Esophagus muscularis mucosa (tissue), 4 donors: ENCODE measurements around the gene CTIF. TPM values are rescaled to one million over a fixed set of nuclear protein-coding genes. Genes with fewer than 3 reads are reported as not detected.

Experiments
- DNase-seq: peaks from one replicate; pipeline ENCODE4 v3.0.0-alpha.2; 2017; ENCODE audit errors: extremely low spot score
- H3K27ac ChIP-seq, 4 donors: fragments of 200-600 bp; sonication (generic); replicated peaks in 1 of 4; 1 replicate in 3 of 4; 2 replicates in 1 of 4; pipeline ENCODE4 v1.5.1; 2016 to 2019; ENCODE audit warnings: mild to moderate bottlenecking in 1 of 4
- H3K27me3 ChIP-seq, 4 donors: fragments of 200-600 bp; sonication (generic); one replicate each; pipeline versions ENCODE4 v1.5.1 to v1.6.0; 2016 to 2019
- H3K36me3 ChIP-seq, 4 donors: fragments of 200-600 bp; sonication (generic); one replicate each; pipeline ENCODE4 v1.5.1; 2016 to 2019
- H3K4me1 ChIP-seq, 4 donors: fragments of 200-600 bp; sonication (generic); one replicate each; pipeline ENCODE4 v1.5.1; 2016 to 2019
- H3K4me3 ChIP-seq, 4 donors: fragments of 200-600 bp; sonication (generic); 1 replicate in 2 of 4; 2 replicates in 2 of 4; pipeline ENCODE4 v1.5.1; 2016 to 2019; ENCODE audit warnings: mild to moderate bottlenecking in 4 of 4, moderate library complexity in 1 of 4
- H3K9me3 ChIP-seq, 4 donors: fragments of 200-600 bp; sonication (generic); 1 replicate in 3 of 4; 2 replicates in 1 of 4; pipeline ENCODE4 v1.5.1; 2016 to 2019
- CTCF ChIP-seq, 3 experiments: fragments of 200-600 bp in 2 of 3; fragments of 450-650 bp in 1 of 3; sonication (generic) in 2 of 3; IDR thresholded peaks; one replicate each; pipeline ENCODE4 v1.5.1; 2017 to 2019; ENCODE audit warnings: antibody characterized with exemption in 3 of 3, mild to moderate bottlenecking in 2 of 3, moderate library complexity in 1 of 3
- EP300 ChIP-seq: sonication (generic); formaldehyde crosslinking; IDR thresholded peaks from one replicate; pipeline ENCODE4 v1.6.1; 2017; ENCODE audit warnings: antibody characterized with exemption
- POLR2A ChIP-seq: fragments of 450-650 bp; IDR thresholded peaks from one replicate; pipeline ENCODE4 v1.6.1; 2017; ENCODE audit warnings: antibody characterized with exemption, moderate library complexity, mild to moderate bottlenecking, low read depth
- POLR2AphosphoS5 ChIP-seq, 2 donors: sonication (generic); formaldehyde crosslinking; IDR thresholded peaks; one replicate each; pipeline ENCODE4 v1.6.1; 2017; ENCODE audit warnings: antibody characterized with exemption in 2 of 2
- WGBS: methylation state at CpG from one replicate; pipeline ENCODE4 v1.1.5; 2018; 5-methylcytosine and 5-hydroxymethylcytosine counted together
- intact Hi-C: fragments of 100-400 bp; cut with DNase I; formaldehyde crosslinking; loops from one replicate; pipeline ENCODE4 v1.15.1; 2023
- total RNA-seq, 4 donors: library from RNA; depleted of rRNA; stranded (reverse); fragments of >200 nt; gene quantifications; one replicate each; pipeline versions ENCODE4 v1.1.0 to v1.2.1, GENCODE V29; 2016

The CTIF gene
- total RNA-seq, 4 donors from 2014 or later, result 63.1 to 137 (median 87.7) TPM

- no peaks in the 10 kb centered on the region for H3K27me3 ChIP-seq
- no peak for DNase-seq
- intact Hi-C loops, result no loop called here
- no peak overlapping the region for H3K27ac ChIP-seq
- 89% methylated on average over 11 of the region's 17 CpGs for WGBS
- TF ChIP-seq EP300 (no peak), POLR2A (no peak), POLR2AphosphoS5 (IDR thresholded peaks at IDR 0.05) (no peak), CTCF (IDR thresholded peaks at IDR 0.05) (no peak)
- no peaks in the 10 kb centered on the region for H3K9me3 ChIP-seq
- H3K36me3 ChIP-seq, result peaks cover 0 to 35% (median 13%) of the 10 kb centered on the region in 4 donors
- H3K4me1 ChIP-seq, result peaks cover 5 to 24% (median 19%) of the 10 kb centered on the region in 4 donors
- H3K4me3 ChIP-seq, result no peak overlapping the region
Observed at GRCh38 chr18:48638896-48639771, 100.3 kb downstream of the CTIF start.

- Histone ChIP-seq H3K9me3 (no peaks in the 10 kb centered on the region), H3K27ac (no peak overlapping the region), H3K36me3 (peaks cover 0 to 35% (median 13%) of the 10 kb centered on the region in 4 donors), H3K4me3 (no peak overlapping the region), H3K4me1 (peaks cover 5 to 24% (median 19%) of the 10 kb centered on the region in 4 donors), H3K27me3 (no peaks in the 10 kb centered on the region)
- intact Hi-C loops, result no loop called here
- 88% methylated on average over 9 of the region's 14 CpGs for WGBS
- TF ChIP-seq POLR2A (no peak), CTCF (IDR thresholded peaks at IDR 0.05) (peak in 2 of 3 experiments; percentile 17 to 37)
- no peak for DNase-seq
Observed at GRCh38 chr18:48639772-48640432, 101.1 kb downstream of the CTIF start.

- peaks cover 0 to 35% (median 13%) of the 10 kb centered on the region in 4 donors for H3K36me3 ChIP-seq
- H3K27me3 ChIP-seq, result no peaks in the 10 kb centered on the region
- no peak overlapping the region for H3K4me3 ChIP-seq
- H3K9me3 ChIP-seq, result no peaks in the 10 kb centered on the region
- 69% methylated on average over 6 of the region's 6 CpGs for WGBS
- peaks cover 5 to 24% (median 19%) of the 10 kb centered on the region in 4 donors for H3K4me1 ChIP-seq
- no peak for DNase-seq
- TF ChIP-seq POLR2AphosphoS5 (IDR thresholded peaks at IDR 0.05) (no peak), POLR2A (no peak), EP300 (no peak), CTCF (IDR thresholded peaks at IDR 0.05) (no peak)
- intact Hi-C loops, result no loop called here
- H3K27ac ChIP-seq, result no peak overlapping the region
Observed at GRCh38 chr18:48640566-48641270, 101.9 kb downstream of the CTIF start.

GRCh38 chr18:48641981-48642380 lies 103.2 kb downstream of the CTIF start:
- intact Hi-C loops, result no loop called here
- DNase-seq, result no peak
- H3K4me1 ChIP-seq, result peaks cover 5 to 31% (median 23%) of the 10 kb centered on the region in 4 donors
- peaks cover 0 to 24% (median 8%) of the 10 kb centered on the region in 4 donors for H3K36me3 ChIP-seq
- H3K4me3 ChIP-seq, result no peak overlapping the region
- H3K9me3 ChIP-seq, result no peaks in the 10 kb centered on the region
- H3K27me3 ChIP-seq, result no peaks in the 10 kb centered on the region
- no peak overlapping the region for H3K27ac ChIP-seq
- WGBS, result 86% methylated on average over 4 of the region's 4 CpGs
- TF ChIP-seq EP300, result no peak
- no peak for TF ChIP-seq CTCF (IDR thresholded peaks at IDR 0.05)
- TF ChIP-seq POLR2A, result no peak
